NCI-H2196 (cell line): ENCODE results near the gene PXMP2.
"Not testable (repeated sequence)": the region's sequence is repeated elsewhere in the genome, so short reads cannot be mapped to it uniquely, and the experiment has no call there.

Experiments used
- DNase-seq: peaks from one replicate; lab custom pipeline; 2025; ENCODE audit not compliant: unreplicated experiment; lab: John Stamatoyannopoulos, UW

PXMP2 gene

DNA sequence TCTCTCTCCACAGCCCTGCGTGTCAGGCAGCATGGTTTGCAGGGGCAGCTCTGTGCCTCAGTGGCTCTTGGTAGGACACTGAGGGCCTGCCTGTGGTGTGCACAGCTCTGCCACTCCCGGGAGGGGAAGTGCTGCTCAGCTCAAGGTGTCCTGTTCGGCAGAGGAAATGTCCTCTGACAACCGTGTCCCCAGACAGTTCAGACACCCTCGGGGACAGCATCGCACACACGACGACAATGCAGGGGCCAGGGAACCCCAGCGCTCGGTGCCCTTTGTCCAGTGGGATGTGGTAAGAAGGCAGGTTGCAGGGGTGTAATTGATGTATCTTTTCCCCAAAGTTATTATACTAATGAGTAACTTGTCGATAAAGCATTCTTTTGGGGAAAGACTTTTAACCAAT is 60.0 kb downstream of the PXMP2 start:
- DNase-seq, result no peak

DNA sequence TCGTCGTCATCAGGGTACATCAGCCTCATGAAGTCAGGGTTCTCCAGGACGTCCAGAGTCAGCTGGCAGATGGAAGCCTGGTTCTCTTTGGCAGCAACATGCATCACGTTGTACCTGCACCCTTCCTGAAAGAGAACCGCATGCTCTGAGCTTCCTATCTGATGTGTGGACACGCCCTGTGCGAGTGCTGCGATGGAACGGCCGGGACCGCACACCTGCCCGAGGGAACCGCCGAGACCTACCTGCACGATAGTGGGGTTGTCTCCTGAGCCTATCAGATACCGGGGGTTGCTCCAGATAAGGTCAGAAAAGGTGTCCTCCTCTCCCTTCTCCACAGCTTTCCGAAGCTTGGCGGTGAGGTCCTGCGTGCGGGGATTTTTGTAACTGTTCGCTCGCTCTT is 60.5 kb downstream of the PXMP2 start:
- no peak for DNase-seq

DNA sequence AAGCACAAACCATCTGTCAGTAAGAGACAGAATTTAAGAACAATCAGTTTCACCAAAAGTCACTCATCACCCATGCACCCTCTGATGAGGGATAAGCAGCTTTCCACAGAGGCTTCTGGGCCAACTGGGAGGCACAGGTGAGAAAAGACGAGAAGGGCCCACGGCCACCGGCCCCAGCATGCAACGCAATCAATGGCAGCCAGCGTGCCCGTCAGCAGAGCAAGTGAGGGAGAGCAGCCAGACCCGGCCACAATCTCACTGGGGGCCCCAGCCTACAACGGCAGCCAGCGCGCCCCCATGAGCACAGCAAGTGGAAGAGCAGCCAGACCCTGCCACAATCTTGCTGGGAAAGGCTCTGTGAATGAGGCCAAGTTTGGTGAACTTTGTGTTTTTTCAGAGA is 60.9 kb downstream of the PXMP2 start:
- DNase-seq, result no peak

DNA sequence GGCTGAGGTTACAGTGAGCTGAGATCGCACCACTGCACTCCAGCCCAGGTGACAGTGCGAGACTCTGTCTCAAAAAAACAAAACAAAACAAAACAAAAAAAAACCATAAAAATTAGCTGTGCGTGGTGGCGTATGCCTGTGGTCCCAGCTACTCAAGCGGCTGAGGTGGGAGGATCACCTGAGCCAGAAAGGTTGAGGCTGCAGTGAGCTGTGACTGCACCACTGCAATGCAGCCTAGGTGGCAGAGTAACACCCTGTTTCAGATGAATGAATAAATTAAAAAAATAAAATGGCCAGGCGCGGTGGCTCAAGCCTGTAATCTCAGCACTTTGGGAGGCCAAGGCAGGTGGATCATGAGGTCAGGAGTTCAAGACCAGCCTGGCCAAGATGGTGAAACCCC is 66.3 kb downstream of the PXMP2 start:
- DNase-seq, result not testable (repeated sequence)

DNA sequence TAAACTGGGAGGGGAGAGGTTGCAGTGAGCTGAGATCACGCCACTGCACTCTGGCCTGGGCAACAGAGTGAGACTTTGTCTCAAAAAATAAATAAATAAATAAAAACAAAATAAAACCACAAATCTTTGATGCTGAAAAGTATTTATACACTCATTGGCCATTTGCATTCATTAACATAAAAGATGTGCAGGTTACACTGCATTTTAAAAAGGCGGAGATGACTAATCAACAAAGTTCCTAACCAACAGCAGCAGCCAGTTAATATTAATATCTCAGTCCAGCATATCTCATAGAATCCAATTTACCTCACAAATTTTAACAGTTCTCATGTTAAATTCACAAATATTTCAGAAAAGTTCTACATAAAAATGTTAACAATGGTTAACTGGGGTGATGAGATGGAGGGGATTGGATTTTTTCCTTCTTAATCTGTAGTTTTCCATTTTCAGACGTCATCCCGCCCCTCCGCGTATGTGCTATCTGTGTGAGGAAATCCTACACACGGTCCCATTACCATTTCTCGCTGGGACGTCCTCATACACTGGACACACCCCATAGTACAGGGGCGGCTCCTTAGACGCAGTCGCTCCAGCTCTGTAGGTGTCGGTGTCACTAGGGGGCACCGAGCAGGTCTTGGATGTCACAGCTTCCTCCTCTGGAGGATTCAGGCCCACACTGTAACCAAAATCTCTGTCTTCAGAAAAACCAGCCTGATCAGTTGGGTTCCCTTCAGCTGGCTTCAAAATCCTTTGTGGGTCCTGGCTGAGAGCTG is 67.0 kb downstream of the PXMP2 start:
- DNase-seq, result no peak
